Ovary (tissue), 3 donors: ENCODE data around the gene ZNF296.

Experiments used
- EP300 ChIP-seq: sonication (generic); formaldehyde crosslinking; IDR thresholded peaks from one replicate; pipeline ENCODE4 v1.6.1; 2017; ENCODE audit warnings: antibody characterized with exemption
- TF ChIP-seq, protein P1 (sequence below), 3 donors: fragments of 450-650 bp in 2 of 3; fragments of 200-600 bp in 1 of 3; IDR thresholded peaks; one replicate each; pipeline versions ENCODE4 v1.5.1 to v1.8.0; 2016 to 2022; ENCODE audit warnings: antibody characterized with exemption in 3 of 3, mild to moderate bottlenecking in 1 of 3
- donor health status: DM: no; HTN: no; CAD: no.

DNA sequence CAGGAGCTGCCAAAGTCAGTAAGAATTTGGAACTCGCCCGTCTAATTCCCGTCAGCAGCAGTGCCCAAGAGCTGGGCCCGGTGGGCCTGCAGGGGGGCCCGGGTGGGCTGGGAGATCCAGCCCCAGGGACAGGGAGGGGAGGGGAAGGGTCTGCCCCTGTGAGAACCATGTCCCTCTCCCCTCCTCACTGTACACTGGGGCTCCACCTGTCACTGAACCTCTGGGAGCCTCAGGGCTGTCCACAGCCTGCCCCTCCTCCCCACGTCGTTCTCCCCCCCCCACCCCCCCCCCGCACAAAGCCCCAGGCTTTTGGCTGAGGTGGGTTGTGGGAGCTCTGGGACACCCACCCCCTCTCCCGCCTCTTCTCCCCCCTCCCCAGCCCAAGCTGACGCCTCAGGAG lies 8.2 kb downstream of the ZNF296 start:
- TF ChIP-seq, protein P1, sequence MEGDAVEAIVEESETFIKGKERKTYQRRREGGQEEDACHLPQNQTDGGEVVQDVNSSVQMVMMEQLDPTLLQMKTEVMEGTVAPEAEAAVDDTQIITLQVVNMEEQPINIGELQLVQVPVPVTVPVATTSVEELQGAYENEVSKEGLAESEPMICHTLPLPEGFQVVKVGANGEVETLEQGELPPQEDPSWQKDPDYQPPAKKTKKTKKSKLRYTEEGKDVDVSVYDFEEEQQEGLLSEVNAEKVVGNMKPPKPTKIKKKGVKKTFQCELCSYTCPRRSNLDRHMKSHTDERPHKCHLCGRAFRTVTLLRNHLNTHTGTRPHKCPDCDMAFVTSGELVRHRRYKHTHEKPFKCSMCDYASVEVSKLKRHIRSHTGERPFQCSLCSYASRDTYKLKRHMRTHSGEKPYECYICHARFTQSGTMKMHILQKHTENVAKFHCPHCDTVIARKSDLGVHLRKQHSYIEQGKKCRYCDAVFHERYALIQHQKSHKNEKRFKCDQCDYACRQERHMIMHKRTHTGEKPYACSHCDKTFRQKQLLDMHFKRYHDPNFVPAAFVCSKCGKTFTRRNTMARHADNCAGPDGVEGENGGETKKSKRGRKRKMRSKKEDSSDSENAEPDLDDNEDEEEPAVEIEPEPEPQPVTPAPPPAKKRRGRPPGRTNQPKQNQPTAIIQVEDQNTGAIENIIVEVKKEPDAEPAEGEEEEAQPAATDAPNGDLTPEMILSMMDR (IDR thresholded peaks at IDR 0.05), result no peak
- no peak for TF ChIP-seq EP300
